ENCODE measurements around the gene GREM1. TPM values are rescaled to one million over a fixed set of nuclear protein-coding genes. Genes with fewer than 3 reads are reported as not detected.

GREM1 gene
- total and polyA plus RNA-seq, 9 of the 15 experiments (the other 6 are each of a cell fraction or from before 2014, with no cell fraction given): 0.01 to 0.20 (median 0.06) TPM; not detected in 6

DNA sequence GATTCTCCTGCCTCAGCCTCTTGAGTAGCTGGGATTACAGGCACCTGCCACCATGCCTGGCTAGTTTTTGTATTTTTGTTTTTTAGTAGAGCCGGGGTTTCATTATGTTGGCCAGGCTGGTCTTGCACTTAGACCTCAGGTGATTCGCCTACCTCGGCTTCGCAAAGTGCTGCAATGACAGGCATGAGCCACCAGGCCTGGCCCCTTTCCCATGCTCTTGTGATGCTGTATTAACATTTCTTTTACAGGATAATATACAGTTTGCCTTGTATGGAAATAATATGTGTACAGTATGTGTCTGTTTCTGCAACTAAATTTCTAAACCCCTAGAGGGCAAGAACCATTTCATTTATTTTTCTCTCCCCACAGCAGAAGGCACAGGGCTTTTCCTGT, 38.5 kb upstream of the GREM1 start:
- no peak for DNase-seq (ENCODE audit: extremely low read depth in 1 of 4, low spot score in 3 of 4)
- 0% methylated on average over 4 of the region's 4 CpGs for WGBS (ENCODE audit: insufficient coverage, low coverage, missing lambda C conversion rate)

More for the DNA sequence above, 38.5 kb upstream of the GREM1 start:
- FAIRE-seq: no peak
- H2AFZ ChIP-seq (ENCODE audit: low read depth, low read length): no peak overlapping the region
- no peaks in the 10 kb centered on the region for H3K79me2 ChIP-seq (ENCODE audit: control insufficient read depth, insufficient read depth, low read length)
- H3K27ac ChIP-seq (ENCODE audit: extremely low read depth, low read depth, low read length): no peak overlapping the region
- H4K20me1 ChIP-seq (replicated peaks; ENCODE audit: control insufficient read depth, insufficient read depth, low read length): no peaks in the 10 kb centered on the region
- peaks cover 7 to 8% of the 10 kb centered on the region in 2 experiments; a peak in 2 of 5 replicates for H3K27me3 ChIP-seq (ENCODE audit: control insufficient read depth in 2 of 2, insufficient read depth in 2 of 2, low read length in 2 of 2)
- H3K4me2 ChIP-seq (ENCODE audit: insufficient read depth, low read length): no peak overlapping the region
- ATAC-seq: peak; percentile 31; the same call in 1 of the 3 replicates
- H3K9me3 ChIP-seq (replicated peaks; ENCODE audit: control insufficient read depth, insufficient read depth, low read depth, low read length): no peaks in the 10 kb centered on the region
- intact Hi-C loops (cut with micrococcal nuclease): no loop called here
- in situ Hi-C loops (cut with MboI): no loop called here
- H3K36me3 ChIP-seq (ENCODE audit: control insufficient read depth, insufficient read depth, low read length): no peaks in the 10 kb centered on the region
- no peaks in the 10 kb centered on the region for H3K4me1 ChIP-seq (replicated peaks in 1 of 2; ENCODE audit: control insufficient read depth in 2 of 2, insufficient read depth in 2 of 2, low read length in 2 of 2)
- no peak overlapping the region for H3K4me3 ChIP-seq
- CTCF ChIA-PET (ENCODE audit: low intra/inter-chr PET ratio): no interaction called here
- no TSS peak for BruUV-seq (replicated peaks)
- no peak overlapping the region for H3K9ac ChIP-seq (ENCODE audit: insufficient read depth in 1 of 2, low read depth in 2 of 2, low read length in 2 of 2)
- POLR2A ChIA-PET: no interaction called here
- TF ChIP-seq POLR3A (IDR thresholded peaks at IDR 0.05; ENCODE audit: borderline replicate concordance, extremely low read depth, insufficient read depth, insufficient read length) (no peak), ETS2 (tag; IDR thresholded peaks at IDR 0.05; ENCODE audit: borderline replicate concordance, poor library complexity, severe bottlenecking) (no peak), RBFOX2 (IDR thresholded peaks at IDR 0.05; ENCODE audit: low read depth, low read length) (no peak), ZNF3 (CRISPR knock-in tag; IDR thresholded peaks at IDR 0.05) (no peak), XRCC5 (IDR thresholded peaks at IDR 0.05; ENCODE audit: low read depth, low read length) (no peak), DACH1 (IDR thresholded peaks at IDR 0.05; ENCODE audit: partially characterized antibody) (no peak), FOXJ3 (CRISPR knock-in tag; IDR thresholded peaks at IDR 0.05) (no peak), SAFB (IDR thresholded peaks at IDR 0.05; ENCODE audit: borderline replicate concordance, low read depth, low read length) (no peak), ZNF431 (CRISPR knock-in tag; IDR thresholded peaks at IDR 0.05) (no peak), ZHX1 (conservative IDR thresholded peaks at IDR 0.05; ENCODE audit: low read length) (no peak), BMI1 (IDR thresholded peaks at IDR 0.05; ENCODE audit: low read length) (no peak), NCOA4 (IDR thresholded peaks at IDR 0.05; ENCODE audit: partially characterized antibody) (no peak)
- no peaks in the 10 kb centered on the region for H3K9me1 ChIP-seq (ENCODE audit: control insufficient read depth, insufficient read depth, low read length)

All from K562 (cell line).